HG03045 (cell line): Measurements from ENCODE around the gene SH3PXD2A.
"Not testable (repeated sequence)": the region's sequence is repeated elsewhere in the genome, so short reads cannot be mapped to it uniquely, and the experiment has no call there.

Experiments
- ATAC-seq: cut with Tn5 transposase; IDR thresholded peaks from one replicate; pipeline ENCODE4 v1.9.1; 2021; ENCODE audit warnings: mild to moderate bottlenecking, moderate library complexity; ENCODE audit not compliant: unreplicated experiment

SH3PXD2A gene

DNA sequence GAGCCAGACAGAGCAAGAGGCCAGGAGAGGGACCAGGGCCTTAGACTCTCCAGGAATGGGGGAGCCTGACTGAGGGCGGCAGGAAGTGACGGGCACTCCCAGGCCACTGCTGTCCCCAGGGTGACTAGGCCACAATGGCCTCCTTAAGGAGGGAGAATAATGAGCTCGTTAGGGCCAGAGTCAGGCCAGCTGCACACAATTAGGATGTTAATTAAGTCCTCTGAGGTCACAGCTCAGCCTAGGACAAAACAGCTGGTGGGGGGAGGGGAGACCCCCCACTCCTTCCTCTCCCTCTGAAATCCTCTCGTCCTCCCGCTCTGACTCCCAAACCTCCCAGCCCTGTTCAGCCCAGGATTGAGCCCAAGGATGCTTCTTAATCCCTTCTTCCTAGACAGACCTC lies 218.9 kb downstream of the SH3PXD2A start:
- ATAC-seq, result no peak

DNA sequence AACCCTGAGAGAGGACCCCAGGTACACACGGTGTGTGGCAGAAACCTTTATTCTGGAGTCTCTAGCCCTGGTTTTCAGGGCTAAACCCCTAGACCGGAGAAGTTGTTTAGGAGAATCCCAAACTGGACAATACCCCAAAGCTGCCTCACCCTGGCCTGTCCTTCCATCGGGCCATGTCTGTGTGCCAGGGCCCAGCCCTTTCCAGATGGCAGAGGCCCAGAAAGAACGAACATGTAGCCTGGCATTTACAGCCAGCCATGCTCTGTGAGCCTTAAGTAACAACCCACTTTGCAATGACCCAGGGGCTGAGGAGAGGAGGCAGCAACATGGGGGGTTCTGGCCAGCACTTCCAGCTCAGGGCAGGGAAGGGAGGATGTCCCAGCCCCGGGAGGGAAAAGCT lies 219.8 kb downstream of the SH3PXD2A start:
- no peak for ATAC-seq

DNA sequence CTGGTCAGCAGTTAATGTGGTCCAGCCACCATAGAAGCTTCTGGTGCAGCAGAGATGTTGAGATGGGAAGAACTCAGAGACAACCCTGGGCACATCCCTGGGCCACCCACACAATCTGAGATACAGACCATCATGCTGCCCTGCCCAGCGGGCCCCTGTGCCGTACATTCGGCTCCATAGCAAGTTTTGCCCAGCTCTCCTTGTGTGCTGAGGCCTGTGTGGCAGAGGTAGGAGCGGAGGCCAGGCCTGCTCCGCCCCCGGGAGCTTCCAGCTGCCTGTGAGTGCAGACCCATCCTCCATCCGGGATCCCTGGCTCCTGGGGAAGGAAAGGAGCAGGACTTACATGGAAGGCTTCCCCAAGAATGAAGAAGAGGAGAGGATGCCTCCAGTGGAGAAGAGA lies 221.5 kb downstream of the SH3PXD2A start:
- no peak for ATAC-seq

DNA sequence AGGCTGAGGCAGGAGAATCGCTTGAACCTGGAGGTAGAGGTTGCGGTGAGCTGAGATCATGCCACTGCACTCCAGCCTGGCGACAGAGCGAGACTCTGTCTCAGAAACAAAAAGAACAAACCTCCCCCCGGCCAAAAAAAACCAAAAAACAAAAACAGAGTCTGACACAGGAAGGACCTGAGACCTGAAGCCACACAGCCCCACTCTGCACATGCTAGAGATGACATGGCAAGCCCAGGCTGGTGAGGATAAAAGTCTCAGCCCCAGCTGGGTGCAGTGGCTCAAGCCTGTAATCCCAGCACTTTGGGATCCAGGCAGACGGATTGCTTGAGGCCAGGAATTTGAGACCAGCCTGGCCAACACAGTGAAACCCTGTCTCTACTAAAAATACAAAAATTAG lies 222.5 kb downstream of the SH3PXD2A start:
- not testable (repeated sequence) for ATAC-seq

DNA sequence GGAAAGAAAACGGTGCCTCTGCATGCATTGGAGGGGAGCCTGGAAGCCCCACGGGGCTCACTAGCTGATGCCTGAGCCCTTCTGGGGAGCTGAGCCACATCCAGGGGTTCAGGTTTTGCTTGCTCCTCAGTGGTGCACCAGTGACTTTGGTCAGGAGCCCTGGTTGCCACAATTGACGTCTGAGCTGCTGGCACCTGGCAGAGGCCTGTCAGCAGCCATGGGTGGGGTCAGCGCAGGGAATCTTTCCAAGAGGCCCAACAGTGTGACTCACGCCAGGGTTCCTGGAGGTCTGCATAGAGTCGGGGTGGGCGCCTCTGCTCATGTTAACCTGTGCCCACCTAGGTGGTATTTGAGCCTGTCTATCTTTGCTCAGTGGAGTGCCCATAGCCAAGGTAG lies 223.1 kb downstream of the SH3PXD2A start:
- ATAC-seq, result no peak

DNA sequence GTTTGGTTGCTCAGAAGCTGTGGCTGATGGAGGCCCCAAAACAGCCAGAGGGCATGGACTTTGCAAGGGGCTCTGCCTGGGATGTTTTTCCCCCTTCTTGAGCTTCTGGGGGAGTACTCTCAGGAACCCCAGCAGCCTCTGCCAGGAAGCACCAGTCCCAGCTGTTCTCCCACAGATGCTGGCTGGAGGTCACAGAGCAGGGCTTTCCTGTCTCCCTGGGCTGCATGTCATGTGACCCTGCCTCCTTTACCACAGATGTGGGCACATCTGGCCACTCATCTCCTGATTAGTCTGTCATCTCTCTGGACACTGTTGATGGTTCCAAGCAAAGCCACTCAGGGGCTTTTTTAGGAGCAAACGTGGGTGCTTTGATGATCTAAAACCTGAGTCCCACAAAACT lies 225.2 kb downstream of the SH3PXD2A start:
- no peak for ATAC-seq

DNA sequence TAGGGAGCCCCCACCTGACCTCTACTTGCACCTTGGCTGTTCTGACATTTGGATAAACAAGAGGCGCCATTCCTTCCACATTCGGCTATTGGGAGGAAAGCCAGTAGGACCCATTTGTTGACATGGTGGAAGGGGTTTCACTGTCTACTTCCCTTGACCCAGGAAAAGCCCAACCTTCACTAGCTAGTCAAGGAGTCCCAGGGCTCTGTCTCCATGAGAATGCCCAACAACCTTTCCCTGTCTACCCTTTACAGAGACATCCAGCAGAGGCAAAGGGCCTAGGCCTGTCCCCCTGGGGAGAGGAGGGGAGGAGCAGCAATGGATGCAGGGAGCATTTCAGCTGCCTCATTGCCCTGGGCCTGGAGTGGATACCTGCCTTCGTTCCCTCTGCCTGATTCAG lies 225.8 kb downstream of the SH3PXD2A start:
- no peak for ATAC-seq

DNA sequence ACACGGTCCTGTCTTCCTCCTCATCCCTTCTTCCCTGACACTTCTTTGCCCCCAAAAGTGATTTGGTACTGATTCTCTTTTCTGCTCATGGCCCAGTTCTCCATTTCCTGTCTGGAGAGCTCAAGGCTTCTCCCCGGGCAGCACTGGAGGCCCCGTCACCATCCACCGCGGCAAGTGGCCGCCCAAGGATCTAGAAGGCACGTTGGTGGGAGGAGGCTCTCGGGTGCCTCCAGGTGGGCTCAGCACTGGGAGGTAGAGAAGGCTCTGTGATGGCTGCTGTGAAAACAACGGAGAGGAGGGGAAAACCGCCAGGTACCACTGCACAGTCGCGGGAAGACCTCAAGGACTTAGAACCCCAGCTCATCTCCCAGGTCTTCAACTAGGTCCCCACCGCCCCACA lies 227.5 kb downstream of the SH3PXD2A start:
- ATAC-seq, result no peak

DNA sequence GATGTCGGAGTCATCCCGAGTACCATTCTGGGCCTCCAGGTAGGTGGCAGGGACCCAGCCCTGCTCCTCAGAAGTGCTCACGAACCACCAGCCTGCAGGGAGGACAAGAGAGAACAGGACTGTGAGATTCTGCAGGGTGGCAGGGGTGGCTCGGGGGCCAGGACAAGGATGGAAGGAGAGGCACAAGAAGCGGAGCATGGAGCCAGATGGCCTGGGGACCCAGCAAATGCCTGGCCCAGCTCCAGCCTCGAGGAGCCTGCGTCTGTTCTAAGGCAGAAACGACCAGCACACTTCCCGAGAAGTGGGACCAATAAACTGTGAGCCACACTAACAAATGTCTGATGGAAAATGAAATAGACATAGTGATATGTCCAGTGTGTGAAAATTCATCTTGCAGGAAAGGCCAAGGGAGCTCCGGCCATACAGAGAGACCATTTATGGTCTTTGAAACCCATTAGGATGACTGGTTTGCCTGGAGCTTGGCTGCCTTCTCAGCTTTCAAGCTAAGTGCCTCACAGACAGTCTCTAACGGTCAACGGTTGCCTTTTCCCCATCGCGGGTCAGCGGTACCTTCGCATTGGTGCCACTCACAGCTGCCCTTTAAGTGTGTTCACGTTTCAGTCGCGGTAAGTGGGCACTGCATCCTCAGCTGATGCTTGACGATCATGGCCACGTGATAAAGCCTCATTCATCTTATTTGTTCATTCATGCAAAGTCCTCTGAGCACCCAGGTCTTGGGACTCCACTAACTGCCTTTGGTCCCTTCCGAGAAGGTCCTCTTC lies 228.1 kb downstream of the SH3PXD2A start:
- no peak for ATAC-seq

DNA sequence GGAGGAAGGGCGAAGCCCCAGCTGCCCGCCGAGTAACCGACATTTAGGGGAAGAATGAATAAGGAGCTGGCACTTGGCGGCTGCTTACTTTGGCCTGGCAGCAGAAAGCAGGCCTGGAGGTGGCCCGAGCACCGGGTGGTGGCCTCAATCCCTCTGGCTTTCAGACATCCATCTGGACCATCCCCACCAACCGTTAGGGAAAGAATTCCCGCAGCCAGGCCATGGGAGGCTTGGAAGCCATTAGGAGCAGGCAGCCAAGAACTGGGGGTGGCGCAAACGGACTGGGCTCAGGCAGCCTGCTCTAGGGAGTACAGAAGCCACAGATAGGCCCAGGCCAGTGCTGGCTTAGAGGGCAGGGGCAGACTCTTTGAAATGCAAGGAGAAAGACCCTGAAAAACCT lies 229.2 kb downstream of the SH3PXD2A start:
- no peak for ATAC-seq

DNA sequence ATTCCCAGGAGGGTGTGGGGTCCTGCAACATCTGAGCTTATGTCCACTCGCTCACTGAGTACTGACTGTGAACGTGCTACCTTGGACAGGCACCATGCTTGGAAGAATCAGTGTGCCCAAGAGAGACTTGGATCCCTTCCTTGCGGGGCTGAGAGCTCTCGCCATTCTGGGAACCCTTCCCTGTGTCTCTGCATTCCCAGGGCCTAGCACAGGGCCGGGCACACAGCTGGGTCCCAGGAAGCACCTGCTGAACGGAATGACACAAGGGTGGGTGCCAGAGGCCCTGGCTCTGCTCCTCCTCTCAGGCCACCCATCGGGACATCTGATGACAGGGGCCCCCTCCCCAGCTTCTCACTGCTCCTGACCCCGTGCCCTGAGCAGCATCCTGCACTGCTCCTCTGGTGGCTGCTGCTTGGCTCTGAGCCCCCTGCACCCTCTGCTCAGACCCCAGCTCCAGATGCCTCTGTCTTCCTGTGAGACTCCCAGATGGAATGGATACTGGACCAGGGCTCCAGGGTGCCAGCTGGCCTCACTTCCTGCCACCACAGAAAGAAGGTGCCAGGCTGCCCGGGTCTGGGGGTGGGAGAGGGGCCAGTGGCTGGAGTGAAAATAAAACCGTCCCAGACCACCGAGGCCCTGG lies 232.3 kb downstream of the SH3PXD2A start:
- no peak for ATAC-seq

DNA sequence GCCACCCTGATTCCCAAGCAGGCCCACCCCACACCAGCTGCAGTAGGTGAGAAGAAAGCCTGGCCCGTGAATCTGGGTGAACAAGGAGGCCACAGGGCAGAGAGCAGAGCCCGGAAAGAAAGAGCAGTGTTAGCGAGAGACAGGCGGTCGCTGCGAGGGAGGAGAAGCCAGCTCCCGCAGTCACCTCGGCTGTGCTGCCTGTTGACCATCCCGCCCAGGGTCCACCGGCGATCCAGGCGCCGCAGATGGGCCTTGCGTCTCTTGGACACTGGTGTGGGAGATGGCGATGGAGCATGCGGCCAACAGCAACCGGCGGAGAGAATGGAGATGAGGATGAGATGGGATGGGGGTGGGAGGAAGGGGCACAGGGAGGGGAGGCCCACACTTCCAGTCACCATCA lies 233.1 kb downstream of the SH3PXD2A start:
- ATAC-seq, result no peak

DNA sequence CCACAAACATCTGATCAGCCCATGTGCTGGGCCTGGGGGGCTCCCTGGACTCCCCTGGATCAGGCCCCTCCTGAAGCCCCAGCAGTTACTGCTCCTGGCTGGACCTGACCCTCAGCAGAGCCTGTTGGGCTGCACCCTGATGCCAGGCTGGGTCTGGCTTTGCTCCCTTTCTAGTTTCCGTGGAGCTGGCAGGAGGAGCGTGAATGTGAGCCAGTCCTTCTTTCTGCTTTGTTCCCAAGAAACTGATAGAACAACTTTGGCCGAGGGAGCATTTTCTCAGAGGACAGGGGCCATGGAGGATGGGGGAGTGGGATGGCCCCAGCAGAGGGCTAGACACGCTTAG lies 233.6 kb downstream of the SH3PXD2A start:
- ATAC-seq, result no peak

DNA sequence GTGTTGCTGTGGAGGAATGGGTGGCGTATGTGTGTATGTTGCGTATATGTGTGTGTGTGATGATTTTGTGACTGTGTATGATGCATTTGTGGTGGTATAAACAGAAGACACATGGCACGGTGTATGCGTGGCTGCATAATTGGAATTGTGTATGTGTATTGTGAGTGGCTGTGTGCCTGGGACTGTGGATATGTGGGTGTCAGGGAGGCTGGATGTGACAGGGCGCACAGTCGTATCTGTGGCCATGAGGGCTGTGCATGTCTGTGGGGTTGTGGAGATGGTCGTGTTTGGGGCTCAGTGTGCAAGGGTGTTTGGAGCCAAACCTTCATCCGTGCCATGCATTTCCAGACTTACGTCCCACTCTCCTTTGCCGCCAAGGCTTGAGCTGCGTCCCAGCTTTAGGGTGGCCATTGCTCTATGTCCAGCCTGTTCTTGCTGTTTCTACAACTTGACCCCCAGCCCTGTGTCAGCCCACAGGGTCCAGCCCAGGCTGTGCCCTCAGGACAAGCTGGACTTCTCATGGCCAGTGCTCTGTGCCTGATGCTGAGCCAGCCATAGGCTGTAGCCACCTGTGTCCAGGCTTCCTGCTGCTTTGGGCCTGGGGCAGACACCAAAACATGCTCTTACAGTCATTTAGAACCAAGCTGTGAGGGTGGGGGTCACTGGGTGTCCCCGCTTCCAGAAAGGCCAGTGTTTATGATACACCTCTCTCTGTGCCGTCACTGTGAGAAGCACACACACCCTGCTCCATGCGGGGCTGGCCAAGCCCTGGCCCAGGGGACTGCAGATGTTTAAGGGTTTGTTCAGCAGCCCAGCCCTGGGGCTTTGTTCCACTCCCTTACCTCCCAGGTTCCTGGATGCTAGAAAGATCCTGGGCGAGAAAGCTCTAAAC lies 234.2 kb downstream of the SH3PXD2A start:
- ATAC-seq, result no peak

DNA sequence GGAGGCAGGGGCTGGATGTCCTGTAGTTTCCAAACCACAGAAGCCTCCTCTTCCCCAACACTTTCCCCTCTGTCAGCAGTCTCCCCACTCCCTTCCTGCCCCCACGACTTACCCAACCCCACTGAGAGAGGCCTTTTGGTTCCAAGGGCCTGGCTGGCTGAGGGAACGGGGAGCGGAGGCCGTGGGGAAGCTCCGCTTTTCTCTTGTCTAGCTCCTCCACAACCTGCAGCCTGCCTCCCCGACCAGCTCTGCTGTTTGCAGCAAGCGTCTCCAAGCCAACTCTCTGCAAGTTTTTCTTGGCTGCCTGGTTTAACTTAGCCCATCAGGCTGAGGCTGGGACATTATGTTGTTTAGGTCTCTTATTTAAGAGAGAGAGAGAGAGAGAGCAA lies 235.0 kb downstream of the SH3PXD2A start:
- no peak for ATAC-seq

DNA sequence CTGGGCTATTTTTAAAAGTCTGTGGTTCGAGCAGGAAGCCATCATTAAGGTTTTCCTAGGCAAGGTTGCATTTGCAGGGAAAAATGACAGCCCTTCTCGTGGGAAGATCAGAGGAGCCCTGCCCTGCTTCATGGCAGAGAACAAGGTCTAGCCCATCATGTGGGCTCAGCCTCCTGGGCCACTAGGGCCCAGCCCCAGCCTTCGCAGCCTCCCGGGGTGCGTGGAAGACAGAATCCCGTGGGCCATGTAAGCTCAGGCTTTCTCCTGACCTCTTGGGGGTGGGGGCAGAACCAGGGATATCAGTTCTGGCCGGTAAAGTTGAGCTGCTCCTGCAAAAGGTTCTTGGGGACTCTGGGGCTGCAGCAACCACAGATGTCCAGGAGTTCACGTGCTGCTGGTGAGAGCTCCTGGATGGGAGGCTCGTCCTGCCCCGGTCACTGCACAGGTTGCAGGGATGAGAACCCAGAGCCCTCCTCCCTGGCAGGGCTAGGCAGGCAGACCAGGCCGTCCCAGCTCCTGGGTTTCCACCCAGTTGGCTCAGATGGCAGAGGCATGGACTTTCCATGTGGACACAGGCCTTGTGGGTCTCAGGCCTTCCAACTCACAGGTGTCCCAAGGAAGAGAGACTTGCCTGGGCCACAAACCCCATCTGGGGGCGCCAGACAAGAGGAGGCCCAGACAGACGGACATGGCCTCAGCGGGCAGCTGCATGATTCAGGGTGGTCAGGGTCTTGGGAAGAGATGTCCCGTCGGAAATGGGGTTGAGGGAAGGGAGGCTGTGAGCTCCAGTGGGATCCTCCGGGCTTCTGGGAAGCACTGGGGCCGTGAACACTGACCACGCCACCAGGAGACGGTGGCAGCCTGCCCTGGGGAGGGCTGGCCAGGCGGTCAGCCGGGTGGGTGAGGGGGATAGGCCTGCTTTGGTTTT lies 235.7 kb downstream of the SH3PXD2A start:
- no peak for ATAC-seq

DNA sequence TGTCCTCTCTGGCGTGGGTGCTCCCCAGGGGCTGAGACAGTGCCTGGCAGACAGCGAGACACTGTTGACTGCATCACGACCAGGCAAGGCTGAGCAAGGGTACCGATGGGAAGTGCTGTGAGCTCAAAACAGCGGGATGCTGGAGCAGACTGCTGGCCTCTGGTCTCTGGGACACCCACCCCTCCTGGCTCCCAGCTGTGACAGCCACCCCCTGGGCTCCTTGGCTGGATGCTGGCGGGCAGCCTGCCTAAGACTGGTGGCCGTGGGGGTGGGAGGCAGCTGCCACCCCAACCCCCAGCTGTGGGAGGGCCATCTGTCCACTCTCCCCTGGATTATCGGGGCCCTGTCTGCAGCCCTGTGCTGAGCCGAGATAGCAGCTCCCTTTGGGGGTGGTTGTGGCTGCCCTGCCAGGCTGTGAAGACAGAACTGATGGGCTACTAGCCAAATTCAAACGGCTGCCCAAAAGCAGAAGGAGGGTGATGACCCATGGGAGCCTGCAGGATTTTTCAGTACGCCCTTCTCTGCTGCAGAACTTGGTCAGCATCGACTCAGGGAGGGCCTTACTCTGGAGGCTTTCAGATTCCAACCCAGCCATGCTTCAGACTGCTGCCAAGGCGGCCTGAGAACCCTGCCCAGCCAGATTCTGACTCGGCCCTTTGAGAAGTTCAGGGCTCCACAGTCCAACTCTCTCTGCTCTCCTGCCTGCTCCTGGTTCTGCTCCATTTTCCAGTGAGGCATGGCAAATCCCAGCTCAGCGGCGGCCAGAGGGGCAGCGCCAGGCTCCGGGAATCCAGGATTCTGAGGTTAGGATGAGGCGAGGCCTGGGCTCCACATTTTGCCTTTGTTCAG lies 236.6 kb downstream of the SH3PXD2A start:
- ATAC-seq, result no peak

DNA sequence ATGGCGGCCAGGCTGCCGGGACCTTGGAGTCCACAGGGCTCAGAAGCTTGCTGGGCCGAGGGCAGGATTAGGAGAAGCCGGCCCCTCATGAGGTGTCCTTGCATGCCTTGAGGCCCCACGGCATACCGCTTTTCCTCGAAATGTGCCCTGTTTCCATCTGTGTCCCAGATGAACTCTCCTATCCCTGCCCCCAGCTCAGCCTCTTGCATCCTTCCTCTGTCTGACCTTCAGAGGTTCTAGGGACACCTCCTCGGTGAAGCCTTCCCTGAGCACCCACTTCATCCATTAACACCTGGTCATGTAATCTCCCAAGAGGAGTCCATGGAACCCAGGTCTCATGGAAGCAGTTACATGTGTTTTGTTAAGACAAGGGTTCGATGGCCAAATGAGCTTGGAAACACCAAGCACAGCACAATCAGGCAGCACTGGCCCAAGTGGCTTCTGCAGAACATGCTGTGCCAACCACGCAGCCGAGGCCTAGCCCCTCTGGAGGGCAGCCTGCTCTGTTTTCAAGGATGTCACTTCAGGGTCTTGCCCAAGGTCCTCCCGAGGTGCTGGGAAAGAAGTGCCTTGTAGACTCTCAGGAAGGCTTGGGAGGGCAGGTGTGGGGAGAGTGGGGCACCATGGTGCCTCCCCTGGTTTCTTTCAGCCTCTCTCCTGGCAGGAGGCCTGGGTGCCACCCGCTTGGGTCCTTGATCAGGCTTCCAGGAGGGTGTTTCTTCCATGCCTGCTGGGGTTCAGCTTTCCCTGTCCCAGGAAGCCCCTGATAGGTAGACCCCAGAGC lies 237.6 kb downstream of the SH3PXD2A start:
- ATAC-seq, result no peak
